HL-60 (cell line): ENCODE data around the gene SGMS1.

Source experiments
- DNase-seq, 2 experiments: peaks; one replicate each; pipeline ENCODE4 v3.0.0-alpha.2; 2010 to 2020; ENCODE audit warnings: low read depth in 1 of 2, low spot score in 1 of 2
- H3K27ac ChIP-seq: fragments of 250-450 bp; sonication (Bioruptor Pico); replicated peaks from 2 replicates; pipeline ENCODE4 v1.5.1; 2020; ENCODE audit warnings: mild to moderate bottlenecking, moderate library complexity
- H3K27me3 ChIP-seq: fragments of 250-450 bp; sonication (Bioruptor Pico); 2 replicates; pipeline ENCODE4 v1.5.1; 2021; ENCODE audit warnings: mild to moderate bottlenecking, moderate library complexity; ENCODE audit not compliant: insufficient read depth, poor library complexity, severe bottlenecking
- H3K4me3 ChIP-seq: replicated peaks from 2 replicates; pipeline ENCODE4 v1.5.1; 2011; ENCODE audit warnings: mild to moderate bottlenecking, control low read depth, low read length; ENCODE audit not compliant: insufficient read depth
- GABPA ChIP-seq: IDR thresholded peaks from 2 replicates; pipeline ENCODE4 v1.6.1; 2012; ENCODE audit warnings: low read depth
- POLR2AphosphoS5 ChIP-seq: IDR thresholded peaks from 2 replicates; pipeline ENCODE4 v1.6.1; 2012; ENCODE audit warnings: low read depth
- SPI1 ChIP-seq: IDR thresholded peaks from 2 replicates; pipeline ENCODE4 v1.6.1; 2012; ENCODE audit warnings: low read depth, mild to moderate bottlenecking, borderline replicate concordance
- TF ChIP-seq, protein P1 (sequence below): IDR thresholded peaks from one replicate; pipeline ENCODE4 v1.5.1; 2011; ENCODE audit warnings: low read length, control low read depth, inconsistent platforms; ENCODE audit not compliant: insufficient read depth
- TF ChIP-seq, protein P2 (sequence below): IDR thresholded peaks from 2 replicates; pipeline ENCODE4 v1.6.1; 2012; ENCODE audit warnings: low read depth; ENCODE audit not compliant: insufficient replicate concordance

The SGMS1 gene

GRCh38 chr10:50552771-50553535 is 70.8 kb downstream of the SGMS1 start:
- Histone ChIP-seq H3K4me3 (no peak overlapping the region), H3K27ac (no peak overlapping the region), H3K27me3 (no peaks in the 10 kb centered on the region)
- peak in 1 of 2 experiments; percentile 6 for DNase-seq
- TF ChIP-seq POLR2AphosphoS5: no peak
- TF ChIP-seq, protein P1, sequence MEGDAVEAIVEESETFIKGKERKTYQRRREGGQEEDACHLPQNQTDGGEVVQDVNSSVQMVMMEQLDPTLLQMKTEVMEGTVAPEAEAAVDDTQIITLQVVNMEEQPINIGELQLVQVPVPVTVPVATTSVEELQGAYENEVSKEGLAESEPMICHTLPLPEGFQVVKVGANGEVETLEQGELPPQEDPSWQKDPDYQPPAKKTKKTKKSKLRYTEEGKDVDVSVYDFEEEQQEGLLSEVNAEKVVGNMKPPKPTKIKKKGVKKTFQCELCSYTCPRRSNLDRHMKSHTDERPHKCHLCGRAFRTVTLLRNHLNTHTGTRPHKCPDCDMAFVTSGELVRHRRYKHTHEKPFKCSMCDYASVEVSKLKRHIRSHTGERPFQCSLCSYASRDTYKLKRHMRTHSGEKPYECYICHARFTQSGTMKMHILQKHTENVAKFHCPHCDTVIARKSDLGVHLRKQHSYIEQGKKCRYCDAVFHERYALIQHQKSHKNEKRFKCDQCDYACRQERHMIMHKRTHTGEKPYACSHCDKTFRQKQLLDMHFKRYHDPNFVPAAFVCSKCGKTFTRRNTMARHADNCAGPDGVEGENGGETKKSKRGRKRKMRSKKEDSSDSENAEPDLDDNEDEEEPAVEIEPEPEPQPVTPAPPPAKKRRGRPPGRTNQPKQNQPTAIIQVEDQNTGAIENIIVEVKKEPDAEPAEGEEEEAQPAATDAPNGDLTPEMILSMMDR: no peak
- no peak for TF ChIP-seq GABPA
- TF ChIP-seq, protein P2, sequence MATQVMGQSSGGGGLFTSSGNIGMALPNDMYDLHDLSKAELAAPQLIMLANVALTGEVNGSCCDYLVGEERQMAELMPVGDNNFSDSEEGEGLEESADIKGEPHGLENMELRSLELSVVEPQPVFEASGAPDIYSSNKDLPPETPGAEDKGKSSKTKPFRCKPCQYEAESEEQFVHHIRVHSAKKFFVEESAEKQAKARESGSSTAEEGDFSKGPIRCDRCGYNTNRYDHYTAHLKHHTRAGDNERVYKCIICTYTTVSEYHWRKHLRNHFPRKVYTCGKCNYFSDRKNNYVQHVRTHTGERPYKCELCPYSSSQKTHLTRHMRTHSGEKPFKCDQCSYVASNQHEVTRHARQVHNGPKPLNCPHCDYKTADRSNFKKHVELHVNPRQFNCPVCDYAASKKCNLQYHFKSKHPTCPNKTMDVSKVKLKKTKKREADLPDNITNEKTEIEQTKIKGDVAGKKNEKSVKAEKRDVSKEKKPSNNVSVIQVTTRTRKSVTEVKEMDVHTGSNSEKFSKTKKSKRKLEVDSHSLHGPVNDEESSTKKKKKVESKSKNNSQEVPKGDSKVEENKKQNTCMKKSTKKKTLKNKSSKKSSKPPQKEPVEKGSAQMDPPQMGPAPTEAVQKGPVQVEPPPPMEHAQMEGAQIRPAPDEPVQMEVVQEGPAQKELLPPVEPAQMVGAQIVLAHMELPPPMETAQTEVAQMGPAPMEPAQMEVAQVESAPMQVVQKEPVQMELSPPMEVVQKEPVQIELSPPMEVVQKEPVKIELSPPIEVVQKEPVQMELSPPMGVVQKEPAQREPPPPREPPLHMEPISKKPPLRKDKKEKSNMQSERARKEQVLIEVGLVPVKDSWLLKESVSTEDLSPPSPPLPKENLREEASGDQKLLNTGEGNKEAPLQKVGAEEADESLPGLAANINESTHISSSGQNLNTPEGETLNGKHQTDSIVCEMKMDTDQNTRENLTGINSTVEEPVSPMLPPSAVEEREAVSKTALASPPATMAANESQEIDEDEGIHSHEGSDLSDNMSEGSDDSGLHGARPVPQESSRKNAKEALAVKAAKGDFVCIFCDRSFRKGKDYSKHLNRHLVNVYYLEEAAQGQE: no peak
- TF ChIP-seq SPI1: no peak

- Histone ChIP-seq H3K27me3 (no peaks in the 10 kb centered on the region), H3K27ac (no peak overlapping the region), H3K4me3 (no peak overlapping the region)
- DNase-seq: no peak
- TF ChIP-seq, protein P2: no peak
- TF ChIP-seq GABPA (no peak), SPI1 (no peak), POLR2AphosphoS5 (no peak)
- TF ChIP-seq, protein P1: no peak
Observed at GRCh38 chr10:50552308-50552707, 71.4 kb downstream of the SGMS1 start.

GRCh38 chr10:50551894-50552293 is 71.9 kb downstream of the SGMS1 start:
- no peak overlapping the region for H3K4me3 ChIP-seq
- DNase-seq: no peak
- TF ChIP-seq POLR2AphosphoS5: no peak
- TF ChIP-seq SPI1: no peak
- TF ChIP-seq, protein P2: no peak
- no peak for TF ChIP-seq GABPA
- TF ChIP-seq, protein P1: no peak
- no peak overlapping the region for H3K27ac ChIP-seq
- no peaks in the 10 kb centered on the region for H3K27me3 ChIP-seq
